ENCODE results near the gene GATAD2A.
A peak's percentile ranks its signal among the peaks of the same experiment; 100 is the strongest.

The GATAD2A gene

GRCh38 chr19:19488875-19489690 lies 83.6 kb downstream of the GATAD2A start:
- peak; percentile 97 for DNase-seq (ENCODE audit: low spot score)

GRCh38 chr19:19489804-19490204 lies 84.3 kb downstream of the GATAD2A start:
- no peak for DNase-seq (ENCODE audit: low spot score)

GRCh38 chr19:19490214-19490968 lies 84.9 kb downstream of the GATAD2A start:
- peak; percentile 83 for DNase-seq (ENCODE audit: low spot score)

- DNase-seq (ENCODE audit: low spot score): no peak
Measured at GRCh38 chr19:19491321-19492025, 86.0 kb downstream of the GATAD2A start.

- DNase-seq (ENCODE audit: low spot score): no peak
Measured at GRCh38 chr19:19492026-19492610, 86.6 kb downstream of the GATAD2A start.

- no peak for DNase-seq (ENCODE audit: low spot score)
Measured at GRCh38 chr19:19493841-19494546, 88.5 kb downstream of the GATAD2A start.

- DNase-seq (ENCODE audit: low spot score): no peak
Measured at GRCh38 chr19:19495614-19496603, 90.4 kb downstream of the GATAD2A start.

- no peak for DNase-seq (ENCODE audit: low spot score)
Measured at GRCh38 chr19:19498255-19498991, 92.9 kb downstream of the GATAD2A start.

- no peak for DNase-seq (ENCODE audit: low spot score)
Measured at GRCh38 chr19:19499272-19499995, 94.0 kb downstream of the GATAD2A start.

GRCh38 chr19:19500975-19501644 lies 95.6 kb downstream of the GATAD2A start:
- no peak for DNase-seq (ENCODE audit: low spot score)

- no peak for DNase-seq (ENCODE audit: low spot score)
Measured at GRCh38 chr19:19501798-19502197, 96.3 kb downstream of the GATAD2A start.

GRCh38 chr19:19502281-19502680 lies 96.8 kb downstream of the GATAD2A start:
- no peak for DNase-seq (ENCODE audit: low spot score)

GRCh38 chr19:19502808-19503602 lies 97.5 kb downstream of the GATAD2A start:
- DNase-seq (ENCODE audit: low spot score): no peak

- DNase-seq (ENCODE audit: low spot score): no peak
Measured at GRCh38 chr19:19504754-19505668, 99.5 kb downstream of the GATAD2A start.

GRCh38 chr19:19505669-19506326 lies 100.3 kb downstream of the GATAD2A start:
- no peak for DNase-seq (ENCODE audit: low spot score)

- no peak for DNase-seq (ENCODE audit: low spot score)
Measured at GRCh38 chr19:19506592-19506991, 101.1 kb downstream of the GATAD2A start.

Measured in activated CD4-positive, alpha-beta T cell treated with anti-CD3 and anti-CD28 coated beads, Interleukin-2, Interleukin-4, amounts not matched to agents 100 ng/mL and 50 ng/mL, durations not matched to agents 16 hours and 8 hours (primary cell).